Mesenteric fat pad (tissue), 1 donor: ENCODE measurements around the gene TRIM8. TPM values are rescaled to one million over a fixed set of nuclear protein-coding genes. Genes with fewer than 3 reads are reported as not detected.

Source experiments
- DNase-seq: peaks from one replicate; pipeline ENCODE4 v3.0.0-alpha.2; 2020; ENCODE audit warnings: low spot score
- total RNA-seq: library from RNA; stranded (reverse); fragmentation: NEBNext Ultra II Directional; extraction: Animal tissue kit (Norgen Biotek cat#: 25700); gene quantifications from one replicate; pipeline ENCODE4 v1.2.1, GENCODE V29; 2021
- donor health status: DM: yes; HTN: yes; CAD: no.

TRIM8 gene
- total RNA-seq, 1 donor from 2014 or later: 146 TPM

DNA sequence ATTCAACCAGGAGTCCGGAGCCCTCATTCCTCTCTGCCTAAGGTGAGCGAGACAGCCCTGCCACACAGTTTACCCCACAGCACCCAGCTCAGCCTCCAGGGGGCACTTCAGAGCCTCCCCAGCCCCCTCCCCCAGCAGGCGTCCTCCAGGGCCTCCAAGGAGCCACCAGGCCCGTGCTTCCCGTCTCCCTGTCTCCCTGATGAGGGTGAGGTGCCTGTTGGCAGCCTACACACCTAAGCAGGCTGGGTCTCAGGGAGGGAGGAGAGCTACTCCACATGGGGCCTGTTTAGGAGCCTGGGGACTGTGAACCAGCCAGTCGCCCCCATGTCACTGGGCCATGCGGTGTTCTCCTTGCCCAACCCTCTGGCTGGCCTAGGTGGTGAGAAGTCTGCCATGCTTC, 28.9 kb upstream of the TRIM8 start:
- DNase-seq: no peak

DNA sequence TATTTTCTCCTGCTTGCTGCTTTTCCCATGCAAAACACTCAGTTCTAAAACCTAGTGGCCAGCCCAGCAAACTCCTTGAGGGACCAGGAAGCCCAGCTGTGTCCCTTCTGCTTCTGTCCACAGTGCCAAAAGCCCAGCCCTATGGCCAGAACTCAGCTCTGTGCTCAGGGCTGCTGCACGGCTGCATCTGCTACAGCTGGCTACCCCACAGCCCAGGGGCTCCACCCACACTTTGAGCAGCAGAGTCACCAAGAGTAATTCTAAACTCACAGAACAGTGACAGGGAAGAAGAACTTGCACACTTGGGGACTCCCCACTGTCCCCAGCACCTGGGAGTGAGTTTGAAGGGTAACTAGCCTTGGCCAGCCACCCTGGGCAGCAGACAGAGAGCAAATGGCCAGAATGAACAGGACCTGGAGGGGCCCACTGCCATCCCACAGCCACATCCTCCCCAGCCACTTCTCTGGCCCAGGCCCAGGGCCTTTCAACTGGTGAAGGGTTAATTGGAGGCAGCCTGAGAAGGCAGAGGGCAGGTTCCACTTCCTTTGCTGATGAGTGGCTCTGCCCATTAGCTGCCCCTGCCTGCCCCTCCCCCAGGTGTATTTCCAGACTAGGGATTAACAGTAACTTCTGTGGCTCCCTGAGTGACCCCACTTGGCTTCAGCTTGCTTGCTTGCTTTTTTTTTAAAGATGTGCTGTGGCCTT, 28.1 kb upstream of the TRIM8 start:
- DNase-seq: no peak

DNA sequence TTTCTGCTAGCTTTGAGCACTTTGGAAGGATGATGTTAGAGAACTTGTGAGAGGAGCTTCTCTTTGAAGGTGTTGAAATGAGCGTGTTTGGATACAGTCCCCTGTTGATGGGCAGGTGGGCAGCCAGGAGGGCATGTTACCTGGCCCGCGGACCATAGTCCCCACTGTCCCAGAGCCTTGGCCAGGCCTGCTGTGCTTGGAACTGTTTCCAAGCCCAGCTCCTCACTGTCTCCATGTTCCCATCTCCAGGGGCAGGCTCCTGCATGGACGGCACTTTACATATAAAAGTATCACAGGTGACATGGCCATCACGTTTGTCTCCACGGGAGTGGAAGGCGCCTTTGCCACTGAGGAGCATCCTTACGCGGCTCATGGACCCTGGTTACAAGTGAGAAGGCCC, 27.2 kb upstream of the TRIM8 start:
- DNase-seq: no peak

DNA sequence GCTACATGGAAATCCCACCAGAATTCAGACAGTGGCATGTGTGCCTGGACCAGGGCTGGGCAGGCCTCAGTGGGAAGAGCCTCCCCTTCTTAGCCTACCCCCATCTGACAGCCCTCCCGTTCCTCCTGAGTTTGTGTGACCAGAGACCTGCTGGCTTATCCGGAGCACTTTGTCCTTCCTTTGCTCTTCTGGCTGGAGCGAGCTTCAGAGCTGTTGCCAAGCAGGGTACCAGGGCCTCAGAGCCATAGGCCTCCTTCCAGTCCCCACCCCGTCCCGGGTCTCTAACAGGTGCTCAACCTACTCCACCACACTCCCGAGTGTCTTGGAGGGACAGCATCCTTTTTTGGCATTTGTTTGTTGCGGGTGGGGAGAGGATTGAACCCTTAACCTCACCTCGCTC, 26.5 kb upstream of the TRIM8 start:
- DNase-seq: no peak

DNA sequence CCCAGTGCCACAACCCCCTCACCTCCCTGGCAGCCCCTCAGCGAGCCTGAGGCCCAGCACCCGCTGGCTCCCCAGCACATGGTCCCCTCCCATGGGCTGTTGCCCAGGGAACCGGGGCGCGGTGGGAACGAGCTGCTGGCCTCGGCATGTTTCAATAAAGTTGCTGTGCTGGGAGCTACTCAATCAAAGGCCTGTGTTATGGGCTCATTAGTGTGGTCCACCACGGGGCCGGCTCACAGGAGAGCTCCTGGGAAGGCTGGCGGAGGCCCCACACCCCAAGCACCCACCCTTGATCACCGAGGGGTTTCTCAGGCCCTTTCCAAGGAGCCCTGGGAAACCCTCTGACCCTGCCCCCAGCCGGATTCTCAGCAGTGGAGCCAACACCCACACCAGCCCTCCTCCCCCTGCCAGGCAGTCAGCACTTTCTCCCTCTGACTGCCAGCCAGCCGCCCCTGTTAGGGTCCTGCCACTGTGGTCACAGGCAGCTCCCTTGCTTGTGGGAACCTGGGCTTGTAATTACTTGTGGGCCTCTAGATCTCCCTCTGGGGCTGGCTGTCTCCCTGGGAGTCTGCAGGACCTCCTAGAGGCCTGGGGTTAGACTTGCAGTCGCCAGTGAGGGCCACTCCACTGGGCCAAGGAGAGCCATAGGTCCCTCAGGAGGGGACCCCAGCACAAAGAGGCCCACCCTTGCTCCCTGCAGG, 24.8 kb upstream of the TRIM8 start:
- no peak for DNase-seq

DNA sequence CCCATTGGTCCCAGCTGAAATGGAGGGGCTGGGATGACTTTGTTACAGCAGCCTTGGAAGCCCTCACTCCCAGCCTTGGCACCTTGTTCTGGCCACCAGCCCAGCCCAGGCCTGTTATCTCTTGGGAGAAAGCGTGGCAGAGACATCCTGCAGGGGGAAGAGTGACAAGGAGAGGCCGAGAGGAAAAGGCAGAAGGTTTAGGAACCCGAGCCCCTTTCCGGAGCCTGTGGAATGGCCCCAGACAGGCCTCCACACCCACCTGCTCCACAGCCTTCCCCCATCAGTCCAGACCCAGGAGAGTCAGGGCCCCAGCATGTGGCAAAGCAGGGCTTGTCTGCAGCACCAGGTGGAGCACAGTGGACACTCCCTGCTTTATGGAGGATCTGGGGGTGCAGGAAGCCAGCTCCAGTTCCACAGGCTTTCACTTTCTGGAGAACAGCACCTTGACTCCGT, 24.1 kb upstream of the TRIM8 start:
- no peak for DNase-seq

GRCh38 chr10:102620591-102621442, 23.5 kb upstream of the TRIM8 start:
- DNase-seq: no peak

DNA sequence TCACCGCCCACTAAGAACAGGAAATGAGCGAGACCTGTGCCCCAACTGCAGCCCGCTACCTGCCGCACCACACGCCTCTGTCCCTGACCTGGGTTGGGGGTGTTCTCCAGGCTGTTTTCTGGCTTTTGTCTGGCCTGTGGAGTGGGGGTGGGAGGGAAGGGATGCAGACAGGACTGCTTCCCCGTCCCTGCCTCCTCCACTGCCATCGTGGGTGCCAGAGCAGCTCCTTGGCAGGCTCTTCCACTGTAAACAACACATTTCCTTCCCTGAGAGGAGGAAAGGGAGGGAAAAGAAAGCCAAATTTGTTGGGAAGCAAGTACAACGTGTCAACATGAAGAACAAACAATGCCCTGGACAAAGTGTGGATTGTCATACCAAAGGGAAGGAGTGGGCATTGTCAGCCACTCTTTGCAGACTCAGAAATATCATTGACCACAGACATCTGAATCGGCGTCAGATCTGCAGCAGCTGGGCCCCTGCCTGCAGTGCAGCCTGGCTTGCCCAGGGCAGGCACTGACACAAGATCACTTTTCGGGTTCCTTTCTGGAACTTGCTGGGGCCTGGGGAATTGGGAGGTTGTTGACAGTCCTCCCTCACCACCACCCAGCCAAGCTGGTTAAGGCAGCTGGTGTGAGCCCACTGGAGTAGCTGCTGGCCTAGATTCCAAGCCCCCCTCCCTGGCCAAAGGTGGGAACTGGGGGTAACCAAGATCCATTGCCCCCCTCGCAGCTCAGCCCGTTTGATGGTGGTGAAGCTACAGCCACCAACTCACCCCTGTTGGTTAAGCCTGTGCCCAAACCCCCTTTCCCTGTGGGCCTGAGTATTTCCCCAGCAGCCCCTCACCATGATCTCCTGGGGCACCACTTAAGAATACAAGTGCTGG, 22.6 kb upstream of the TRIM8 start:
- no peak for DNase-seq

DNA sequence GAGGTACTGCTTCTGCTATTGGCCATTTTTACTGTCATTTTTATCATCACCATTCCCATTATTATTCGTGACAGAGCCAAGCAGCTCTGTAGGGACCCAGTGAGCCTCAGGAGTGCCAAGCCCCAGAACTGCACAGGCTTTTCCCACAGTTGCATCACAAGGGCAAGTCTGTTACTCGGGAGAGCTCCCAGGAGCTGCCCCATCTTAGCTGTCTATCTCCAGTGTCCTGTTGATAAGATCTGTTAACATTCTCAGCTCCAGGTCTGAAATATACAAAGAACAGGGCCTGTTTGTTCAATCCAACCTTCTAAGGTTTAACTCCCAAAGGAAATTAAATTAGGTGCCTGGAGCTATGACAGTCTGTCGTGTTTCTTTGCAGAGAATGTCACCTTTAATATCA, 20.2 kb upstream of the TRIM8 start:
- no peak for DNase-seq

GRCh38 chr10:102624751-102625645, 19.3 kb upstream of the TRIM8 start:
- DNase-seq: no peak

DNA sequence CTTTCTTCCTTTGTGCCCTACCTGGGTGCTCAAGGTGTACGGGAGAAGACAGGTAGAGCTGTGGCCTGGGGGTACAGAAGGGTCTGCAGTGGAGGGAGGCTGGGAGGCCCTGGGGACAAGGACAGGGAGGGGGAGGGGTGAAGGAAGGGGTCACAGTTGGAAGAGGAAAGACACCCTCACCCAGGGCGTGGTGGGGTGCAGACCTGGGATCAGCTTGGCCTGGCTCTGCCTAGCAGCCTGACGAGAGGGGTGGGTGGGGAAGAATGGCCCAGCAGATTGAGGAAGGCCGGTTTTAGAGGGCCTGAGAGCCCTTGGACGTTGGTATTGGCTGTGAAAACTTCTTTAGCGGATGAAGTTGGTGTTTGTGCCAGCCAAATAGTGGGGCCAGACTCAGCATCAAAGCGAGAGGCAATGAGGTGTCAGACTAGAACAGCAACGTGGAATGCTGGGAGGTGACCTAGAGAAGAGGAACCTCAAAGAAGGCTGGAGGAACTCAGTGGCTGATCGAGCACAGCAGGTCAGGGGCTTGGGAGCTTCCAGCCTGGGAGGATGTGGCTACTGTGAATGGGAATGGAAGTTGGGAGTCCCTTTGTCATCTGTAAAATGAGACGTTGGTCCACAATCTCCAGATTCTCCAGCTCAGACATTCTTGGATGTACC, 18.1 kb upstream of the TRIM8 start:
- no peak for DNase-seq

DNA sequence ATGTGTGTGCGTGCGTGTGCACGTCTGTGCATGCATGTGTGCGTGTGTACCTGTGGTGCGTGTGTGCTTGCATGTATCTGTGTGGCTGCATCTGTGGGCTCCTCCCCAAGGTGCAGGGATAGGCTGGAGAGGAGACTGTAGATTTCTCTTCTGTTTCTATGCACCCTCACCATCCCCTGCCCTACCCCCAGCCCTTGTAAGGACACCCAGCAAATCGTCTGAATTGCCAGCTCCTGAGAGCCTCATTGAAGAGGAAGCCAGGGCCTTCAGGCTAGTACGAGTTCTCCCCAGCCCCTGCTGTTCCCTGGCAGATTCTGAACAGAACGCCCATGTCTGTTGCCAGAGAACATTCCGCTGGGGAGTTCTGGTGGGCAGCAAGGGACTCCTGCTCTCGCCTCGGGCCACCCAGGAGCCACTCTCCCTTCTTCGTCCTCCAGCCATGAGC, 17.0 kb upstream of the TRIM8 start:
- no peak for DNase-seq

- DNase-seq: no peak
These were observed 16.5 kb upstream of the TRIM8 start for GRCh38 chr10:102627736-102628293.

DNA sequence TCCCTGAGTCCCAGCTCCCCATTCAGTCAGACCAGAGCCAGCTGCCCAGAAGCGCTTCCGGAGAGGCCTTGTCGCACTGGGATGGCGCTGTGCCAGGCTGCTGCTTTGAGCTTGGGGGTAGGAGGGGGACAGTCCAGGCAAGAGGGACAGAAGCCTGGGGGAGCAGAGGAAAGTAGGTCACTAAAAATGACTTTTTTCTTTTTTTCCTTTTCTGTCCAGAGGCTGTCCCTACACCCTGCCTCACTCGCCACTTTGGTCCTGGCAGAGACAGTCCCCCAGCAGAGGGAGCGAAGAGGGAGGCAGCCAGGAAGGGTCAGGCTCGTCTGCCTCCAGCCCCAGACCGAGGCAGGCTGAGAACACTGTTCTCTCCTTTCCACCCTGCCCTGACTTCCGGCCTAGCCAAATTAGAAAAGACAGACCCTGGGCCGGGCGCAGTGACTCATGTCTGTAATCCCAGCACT, 15.8 kb upstream of the TRIM8 start:
- no peak for DNase-seq

GRCh38 chr10:102629661-102630614, 14.3 kb upstream of the TRIM8 start:
- DNase-seq: no peak

GRCh38 chr10:102630663-102631062, 13.6 kb upstream of the TRIM8 start:
- no peak for DNase-seq

- no peak for DNase-seq
These were observed 12.5 kb upstream of the TRIM8 start for GRCh38 chr10:102631525-102632393.
